Gastrocnemius medialis (tissue), 4 donors: Measurements from ENCODE around the gene JADE1.

Experiments used
- CTCF ChIP-seq, 5 experiments: fragments of 450-650 bp in 3 of 5; fragments of 200-600 bp in 2 of 5; sonication (generic) in 2 of 5; IDR thresholded peaks in 4 of 5; conservative IDR thresholded peaks in 1 of 5; 1 replicate in 4 of 5; 2 replicates in 1 of 5; pipeline ENCODE4 v1.5.1; 2016 to 2019; ENCODE audit warnings: antibody characterized with exemption in 5 of 5, mild to moderate bottlenecking in 3 of 5, moderate library complexity in 3 of 5
- POLR2A ChIP-seq, 2 donors: fragments of 450-650 bp; IDR thresholded peaks; one replicate each; pipeline ENCODE4 v1.6.1; 2017; ENCODE audit warnings: antibody characterized with exemption in 2 of 2, mild to moderate bottlenecking in 2 of 2, moderate library complexity in 2 of 2

DNA sequence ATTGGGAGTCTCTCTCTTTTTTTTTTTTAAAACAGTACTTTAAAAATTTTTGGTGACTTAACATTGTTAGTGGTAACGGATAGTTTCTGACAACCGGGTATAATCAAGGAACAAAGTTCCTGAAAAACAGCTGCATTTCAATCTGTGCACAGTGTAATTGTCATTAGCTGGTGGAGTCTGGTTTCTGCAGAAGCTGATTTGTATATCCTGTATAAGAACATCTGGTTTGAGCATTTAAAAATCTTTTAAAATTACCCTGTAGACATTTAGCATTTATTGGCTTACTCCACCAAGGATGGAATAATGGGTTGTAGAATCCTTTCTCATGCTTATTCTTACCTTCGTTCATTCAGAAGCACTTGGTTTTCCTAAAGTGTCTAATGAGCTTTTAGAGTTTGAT is 11.2 kb downstream of the JADE1 start:
- TF ChIP-seq CTCF (IDR thresholded peaks at IDR 0.05 in 4 of 5, conservative IDR thresholded peaks at IDR 0.05 in 1 of 5): no peak
- TF ChIP-seq POLR2A (IDR thresholded peaks at IDR 0.05): no peak
